Activated naive CD8-positive, alpha-beta T cell treated with anti-CD3 and anti-CD28 coated beads, Interleukin-2, amount 10 ng/mL, durations not matched to agents 7 days and 5 days (primary cell): ENCODE results near the gene DPPA2. TPM values are rescaled to one million over a fixed set of nuclear protein-coding genes. Genes with fewer than 3 reads are reported as not detected.
A peak's percentile ranks its signal among the peaks of the same experiment; 100 is the strongest.

Experiments
- ATAC-seq: fragments of 150-1000 bp; cut with Tn5 transposase; one replicate; pipeline ENCODE4 v1.10.0; 2021; ENCODE audit warnings: low read depth, moderate library complexity
- POLR2A ChIA-PET: fragments of 350-600 bp; sonication (Branson Sonifier 250); formaldehyde crosslinking; loops from one replicate; lab custom pipeline; 2021; ENCODE audit warnings: antibody characterized with exemption; lab: Charles Lee
- DNase-seq: peaks from one replicate; pipeline ENCODE4 v3.0.0; 2021
- H3K27ac Mint-ChIP-seq: one replicate; pipeline ENCODE4 v1.8.0; 2022; ENCODE audit warnings: mild to moderate bottlenecking, mixed read lengths
- H3K27me3 Mint-ChIP-seq: one replicate; pipeline ENCODE4 v1.8.0; 2022; ENCODE audit warnings: mild to moderate bottlenecking, moderate library complexity, mixed read lengths
- H3K36me3 Mint-ChIP-seq: one replicate; pipeline ENCODE4 v1.8.0; 2021; ENCODE audit warnings: mild to moderate bottlenecking, mixed read lengths
- H3K4me1 Mint-ChIP-seq: one replicate; pipeline ENCODE4 v1.8.0; 2021; ENCODE audit warnings: mixed read lengths
- H3K4me3 Mint-ChIP-seq: one replicate; pipeline ENCODE4 v1.8.0; 2022; ENCODE audit warnings: mild to moderate bottlenecking, moderate library complexity, mixed read lengths
- H3K9me3 Mint-ChIP-seq: one replicate; pipeline ENCODE4 v1.8.0; 2021; ENCODE audit warnings: mixed read lengths
- total RNA-seq, 2 experiments: library from RNA; stranded (reverse); gene quantifications; one replicate each; pipeline ENCODE4 v1.2.3, GENCODE V29; 2021

The DPPA2 gene
- total RNA-seq, 2 experiments from 2014 or later: not detected

- H3K4me3 Mint-ChIP-seq: no peak overlapping the region
Observed at GRCh38 chr3:109338322-109338721, 22.0 kb upstream of the DPPA2 start.

GRCh38 chr3:109337393-109337792 lies 21.1 kb upstream of the DPPA2 start, which contains the start of gene DPPA4:
Gene DPPA4 (minus strand): TSS chr3:109337546. CDS start chr3:109337517, 29 bp downstream.
- Mint-ChIP-seq H3K4me1 (no peaks in the 10 kb centered on the region), H3K9me3 (peaks cover 1% of the 10 kb centered on the region), H3K27me3 (peaks cover 35% of the 10 kb centered on the region), H3K36me3 (no peaks in the 10 kb centered on the region), H3K27ac (no peak within 1 kb of the TSS), H3K4me3 (peak within 1 kb of the TSS; percentile 62)
- DNase-seq (no peak), ATAC-seq (no peak)
- POLR2A ChIA-PET: no interaction called here

More at GRCh38 chr3:109338322-109338721, 22.0 kb upstream of the DPPA2 start:
- Mint-ChIP-seq H3K27ac (no peak overlapping the region), H3K36me3 (no peaks in the 10 kb centered on the region), H3K4me1 (no peaks in the 10 kb centered on the region), H3K9me3 (peaks cover 3% of the 10 kb centered on the region), H3K27me3 (peaks cover 35% of the 10 kb centered on the region)
- ATAC-seq: no peak
- DNase-seq: no peak
- POLR2A ChIA-PET: no interaction called here

GRCh38 chr3:109336291-109336861 lies 20.1 kb upstream of the DPPA2 start:
- Mint-ChIP-seq H3K4me1 (no peaks in the 10 kb centered on the region), H3K9me3 (no peaks in the 10 kb centered on the region), H3K27me3 (peaks cover 35% of the 10 kb centered on the region), H3K36me3 (no peaks in the 10 kb centered on the region), H3K4me3 (peak overlapping the region; percentile 62), H3K27ac (no peak overlapping the region)
- DNase-seq: no peak
- peak; percentile 58 for ATAC-seq
- POLR2A ChIA-PET: no interaction called here

- ATAC-seq (no peak), DNase-seq (no peak)
- no peaks in the 10 kb centered on the region for H3K9me3 Mint-ChIP-seq
- POLR2A ChIA-PET: no interaction called here
- no peak overlapping the region for H3K27ac Mint-ChIP-seq
- no peak overlapping the region for H3K4me3 Mint-ChIP-seq
- H3K36me3 Mint-ChIP-seq: no peaks in the 10 kb centered on the region
- H3K4me1 Mint-ChIP-seq: no peaks in the 10 kb centered on the region
- H3K27me3 Mint-ChIP-seq: peaks cover 30% of the 10 kb centered on the region
Observed at GRCh38 chr3:109334572-109334971, 18.3 kb upstream of the DPPA2 start.

- H3K27me3 Mint-ChIP-seq: peaks cover 14% of the 10 kb centered on the region
- POLR2A ChIA-PET: no interaction called here
- H3K36me3 Mint-ChIP-seq: no peaks in the 10 kb centered on the region
- no peaks in the 10 kb centered on the region for H3K4me1 Mint-ChIP-seq
- ATAC-seq: no peak
- H3K4me3 Mint-ChIP-seq: no peak overlapping the region
- DNase-seq: no peak
- no peaks in the 10 kb centered on the region for H3K9me3 Mint-ChIP-seq
- no peak overlapping the region for H3K27ac Mint-ChIP-seq
Observed at GRCh38 chr3:109331692-109332091, 15.4 kb upstream of the DPPA2 start.

- Mint-ChIP-seq H3K4me1 (no peaks in the 10 kb centered on the region), H3K27ac (no peak overlapping the region), H3K4me3 (no peak overlapping the region), H3K36me3 (no peaks in the 10 kb centered on the region), H3K9me3 (no peaks in the 10 kb centered on the region), H3K27me3 (peaks cover 8% of the 10 kb centered on the region)
- DNase-seq: no peak
- POLR2A ChIA-PET: no interaction called here
- ATAC-seq: no peak
Observed at GRCh38 chr3:109330405-109330804, 14.1 kb upstream of the DPPA2 start.

GRCh38 chr3:109328202-109328601 lies 11.9 kb upstream of the DPPA2 start:
- no peak overlapping the region for H3K27ac Mint-ChIP-seq
- no peaks in the 10 kb centered on the region for H3K9me3 Mint-ChIP-seq
- no peaks in the 10 kb centered on the region for H3K36me3 Mint-ChIP-seq
- H3K4me1 Mint-ChIP-seq: no peaks in the 10 kb centered on the region
- H3K4me3 Mint-ChIP-seq: no peak overlapping the region
- POLR2A ChIA-PET: no interaction called here
- no peak for ATAC-seq
- no peak for DNase-seq
- no peaks in the 10 kb centered on the region for H3K27me3 Mint-ChIP-seq

- POLR2A ChIA-PET: no interaction called here
- no peaks in the 10 kb centered on the region for H3K27me3 Mint-ChIP-seq
Observed at GRCh38 chr3:109325657-109326056, 9.3 kb upstream of the DPPA2 start.

GRCh38 chr3:109325109-109325508 lies 8.8 kb upstream of the DPPA2 start:
- no peak overlapping the region for H3K4me3 Mint-ChIP-seq
- POLR2A ChIA-PET: no interaction called here
- no peak for ATAC-seq
- DNase-seq: no peak
- no peaks in the 10 kb centered on the region for H3K27me3 Mint-ChIP-seq
- no peaks in the 10 kb centered on the region for H3K4me1 Mint-ChIP-seq
- H3K9me3 Mint-ChIP-seq: no peaks in the 10 kb centered on the region
- H3K36me3 Mint-ChIP-seq: no peaks in the 10 kb centered on the region
- no peak overlapping the region for H3K27ac Mint-ChIP-seq

More at GRCh38 chr3:109325657-109326056, 9.3 kb upstream of the DPPA2 start:
- Mint-ChIP-seq H3K27ac (no peak overlapping the region), H3K4me3 (no peak overlapping the region), H3K9me3 (no peaks in the 10 kb centered on the region), H3K36me3 (no peaks in the 10 kb centered on the region), H3K4me1 (no peaks in the 10 kb centered on the region)
- DNase-seq: no peak
- no peak for ATAC-seq

- POLR2A ChIA-PET: no interaction called here
- Mint-ChIP-seq H3K27me3 (no peaks in the 10 kb centered on the region), H3K9me3 (peaks cover 2% of the 10 kb centered on the region), H3K27ac (no peak overlapping the region), H3K36me3 (no peaks in the 10 kb centered on the region), H3K4me1 (no peaks in the 10 kb centered on the region), H3K4me3 (no peak overlapping the region)
- ATAC-seq (no peak), DNase-seq (no peak)
Observed at GRCh38 chr3:109313061-109313460, 3.3 kb downstream of the DPPA2 start.

- H3K36me3 Mint-ChIP-seq: no peaks in the 10 kb centered on the region
- H3K4me1 Mint-ChIP-seq: no peaks in the 10 kb centered on the region
- POLR2A ChIA-PET: no interaction called here
- H3K4me3 Mint-ChIP-seq: no peak overlapping the region
- H3K27ac Mint-ChIP-seq: no peak overlapping the region
- no peaks in the 10 kb centered on the region for H3K9me3 Mint-ChIP-seq
- ATAC-seq (no peak), DNase-seq (no peak)
- H3K27me3 Mint-ChIP-seq: no peaks in the 10 kb centered on the region
Observed at GRCh38 chr3:109297496-109297895, 18.8 kb downstream of the DPPA2 start.

GRCh38 chr3:109284071-109284470 lies 32.2 kb downstream of the DPPA2 start:
- POLR2A ChIA-PET: no interaction called here
- Mint-ChIP-seq H3K27me3 (no peaks in the 10 kb centered on the region), H3K36me3 (no peaks in the 10 kb centered on the region), H3K4me1 (no peaks in the 10 kb centered on the region), H3K27ac (no peak overlapping the region), H3K9me3 (no peaks in the 10 kb centered on the region), H3K4me3 (no peak overlapping the region)
- ATAC-seq (no peak), DNase-seq (no peak)

GRCh38 chr3:109278546-109278945 lies 37.8 kb downstream of the DPPA2 start:
- no peaks in the 10 kb centered on the region for H3K4me1 Mint-ChIP-seq
- H3K4me3 Mint-ChIP-seq: no peak overlapping the region
- DNase-seq (no peak), ATAC-seq (no peak)
- POLR2A ChIA-PET: no interaction called here
- no peaks in the 10 kb centered on the region for H3K9me3 Mint-ChIP-seq
- no peaks in the 10 kb centered on the region for H3K36me3 Mint-ChIP-seq
- no peak overlapping the region for H3K27ac Mint-ChIP-seq
- H3K27me3 Mint-ChIP-seq: peaks cover 2% of the 10 kb centered on the region

- Mint-ChIP-seq H3K36me3 (no peaks in the 10 kb centered on the region), H3K4me1 (no peaks in the 10 kb centered on the region), H3K4me3 (no peak overlapping the region), H3K27ac (no peak overlapping the region), H3K9me3 (no peaks in the 10 kb centered on the region), H3K27me3 (peaks cover 2% of the 10 kb centered on the region)
- POLR2A ChIA-PET: no interaction called here
- DNase-seq (no peak), ATAC-seq (no peak)
Observed at GRCh38 chr3:109278141-109278540, 38.2 kb downstream of the DPPA2 start.
